Liver (tissue), 9 donors: ENCODE measurements around the gene PDK3. TPM values are rescaled to one million over a fixed set of nuclear protein-coding genes. Genes with fewer than 3 reads are reported as not detected.

Source experiments
- DNase-seq: peaks from one replicate; pipeline ENCODE4 v3.0.0-alpha.2; 2017; ENCODE audit warnings: low spot score
- H3K27ac ChIP-seq, 2 donors: one replicate each; pipeline ENCODE4 v1.7.0; 2013; ENCODE audit warnings: inconsistent platforms in 2 of 2, low read length in 2 of 2, control low read depth in 1 of 2, low read depth in 1 of 2, mild to moderate bottlenecking in 1 of 2
- H3K27me3 ChIP-seq, 4 donors: one replicate each; pipeline versions ENCODE4 v1.6.1 to v1.7.0; 2013; ENCODE audit warnings: low read length in 3 of 4, inconsistent platforms in 1 of 4, mild to moderate bottlenecking in 1 of 4, moderate library complexity in 1 of 4; ENCODE audit not compliant: control insufficient read depth in 4 of 4, insufficient read depth in 4 of 4
- H3K36me3 ChIP-seq, 4 donors: one replicate each; pipeline versions ENCODE4 v1.6.1 to v1.7.0; 2013; ENCODE audit warnings: low read length in 3 of 4, mild to moderate bottlenecking in 3 of 4, low read depth in 1 of 4, moderate library complexity in 1 of 4; ENCODE audit not compliant: control insufficient read depth in 4 of 4, insufficient read depth in 3 of 4
- H3K4me1 ChIP-seq, 4 donors: one replicate each; pipeline versions ENCODE4 v1.6.1 to v1.7.0; 2013; ENCODE audit warnings: low read length in 3 of 4, mild to moderate bottlenecking in 3 of 4, moderate library complexity in 1 of 4; ENCODE audit not compliant: control insufficient read depth in 4 of 4, insufficient read depth in 4 of 4
- H3K4me3 ChIP-seq, 3 donors: one replicate each; pipeline versions ENCODE4 v1.6.1 to v1.7.0; 2013; ENCODE audit warnings: low read length in 3 of 3, control low read depth in 1 of 3, low read depth in 1 of 3, mild to moderate bottlenecking in 1 of 3
- H3K9ac ChIP-seq, 2 donors: one replicate each; pipeline ENCODE4 v1.7.0; 2013; ENCODE audit warnings: low read length in 2 of 2, mild to moderate bottlenecking in 2 of 2, moderate library complexity in 2 of 2, control low read depth in 1 of 2, low read depth in 1 of 2
- H3K9me3 ChIP-seq, 4 donors: one replicate each; pipeline versions ENCODE4 v1.6.1 to v1.7.0; 2013; ENCODE audit warnings: low read length in 3 of 4; ENCODE audit not compliant: control insufficient read depth in 4 of 4
- FOXA1 ChIP-seq: IDR thresholded peaks from 2 replicates; pipeline ENCODE4 v1.6.1; 2016; ENCODE audit warnings: antibody characterized with exemption
- FOXA2 ChIP-seq: IDR thresholded peaks from 2 replicates; pipeline ENCODE4 v1.6.1; 2016; ENCODE audit warnings: antibody characterized with exemption
- GABPA ChIP-seq, 2 donors: IDR thresholded peaks in 1 of 2; conservative IDR thresholded peaks in 1 of 2; 2 replicates each; pipeline ENCODE4 v1.6.1; 2016; ENCODE audit warnings: antibody characterized with exemption in 2 of 2, mild to moderate bottlenecking in 1 of 2, moderate library complexity in 1 of 2
- HNF4A ChIP-seq, 2 donors: conservative IDR thresholded peaks; 2 replicates each; pipeline ENCODE4 v1.6.1; 2016; ENCODE audit warnings: antibody characterized with exemption in 2 of 2, mild to moderate bottlenecking in 2 of 2
- HNF4G ChIP-seq: IDR thresholded peaks from 2 replicates; pipeline ENCODE4 v1.6.1; 2016; ENCODE audit warnings: antibody characterized with exemption
- JUND ChIP-seq, 2 donors: IDR thresholded peaks; 2 replicates each; pipeline ENCODE4 v1.6.1; 2016; ENCODE audit warnings: antibody characterized with exemption in 2 of 2
- MAX ChIP-seq: IDR thresholded peaks from 2 replicates; pipeline ENCODE4 v1.6.1; 2016; ENCODE audit warnings: antibody characterized with exemption
- NR2F2 ChIP-seq: IDR thresholded peaks from 2 replicates; pipeline ENCODE4 v1.6.1; 2016; ENCODE audit warnings: antibody characterized with exemption
- RAD21 ChIP-seq, 2 donors: IDR thresholded peaks; 2 replicates each; pipeline ENCODE4 v1.6.1; 2016; ENCODE audit warnings: antibody characterized with exemption in 2 of 2, mild to moderate bottlenecking in 2 of 2
- RXRA ChIP-seq, 2 donors: IDR thresholded peaks; 2 replicates each; pipeline ENCODE4 v1.6.1; 2017 to 2018; ENCODE audit warnings: antibody characterized with exemption in 2 of 2, mild to moderate bottlenecking in 1 of 2
- SP1 ChIP-seq: IDR thresholded peaks from 2 replicates; pipeline ENCODE4 v1.6.1; 2018; ENCODE audit warnings: antibody characterized with exemption, mild to moderate bottlenecking
- TAF1 ChIP-seq: conservative IDR thresholded peaks from 2 replicates; pipeline ENCODE4 v1.6.1; 2016; ENCODE audit warnings: antibody characterized with exemption, mild to moderate bottlenecking
- YY1 ChIP-seq: IDR thresholded peaks from 2 replicates; pipeline ENCODE4 v1.6.1; 2016; ENCODE audit warnings: antibody characterized with exemption, mild to moderate bottlenecking
- WGBS: extraction: QIAGEN DNeasy Blood & Tissue Kit; methylation state at CpG from one replicate; pipeline ENCODE4 v1.1.7; 2013; 5-methylcytosine and 5-hydroxymethylcytosine counted together
- polyA plus RNA-seq, 2 donors: library from polyadenylated mRNA; stranded (reverse) in 1 of 2; unstranded in 1 of 2; fragments of 200-250 nt in 1 of 2; fragments of >200 nt in 1 of 2; fragmentation: Nextera tagmentation in 1 of 2; extraction: Ambion mirVana in 1 of 2; gene quantifications; one replicate each; pipeline versions ENCODE4 v1.2.1 to v1.2.3, GENCODE V29; 2013 to 2015
- total RNA-seq, 2 donors: library from RNA; depleted of rRNA; stranded (reverse); fragments of >200 nt; gene quantifications; one replicate each; pipeline ENCODE4 v1.2.3, GENCODE V29; 2014
- TF ChIP-seq, protein P1 (sequence below): IDR thresholded peaks from 2 replicates; pipeline ENCODE4 v1.6.1; 2016; ENCODE audit warnings: antibody characterized with exemption, mild to moderate bottlenecking
- TF ChIP-seq, protein P2 (sequence below): IDR thresholded peaks from 2 replicates; pipeline ENCODE4 v1.6.1; 2016; ENCODE audit warnings: antibody characterized with exemption
- TF ChIP-seq, protein P3 (sequence below): fragments of 150-350 bp; IDR thresholded peaks from 2 replicates; pipeline ENCODE4 v1.5.1; 2017; ENCODE audit warnings: improper control_type of control experiment, low read depth, low read length; ENCODE audit not compliant: missing input control
- donor health status: healthy.
- donor health status: healthy.
- donor health status: healthy.
- donor health status: healthy.
- donor health status: healthy.

The PDK3 gene
- total and polyA plus RNA-seq, 4 donors: 6.0 to 14.0 (median 13.5) TPM

DNA sequence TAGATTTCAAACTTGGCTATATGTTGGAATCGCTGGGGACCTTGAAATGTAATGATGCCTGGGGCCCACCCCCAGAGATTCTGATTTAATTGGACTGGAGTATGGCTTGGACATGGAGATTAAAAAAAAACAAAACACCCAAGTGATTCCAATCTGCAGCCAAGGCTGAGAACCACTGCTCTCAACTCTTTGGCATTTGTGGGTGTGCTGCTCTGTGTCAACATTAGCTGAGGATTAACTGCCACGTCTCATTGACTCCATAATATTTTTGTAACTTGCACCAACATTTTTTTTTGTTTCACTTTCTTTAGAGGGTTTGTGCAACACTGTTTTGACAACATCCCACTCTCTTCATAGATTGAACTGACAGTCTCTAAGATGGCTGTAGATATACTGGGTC lies 41.1 kb upstream of the PDK3 start (continued):
- TF ChIP-seq, protein P1, sequence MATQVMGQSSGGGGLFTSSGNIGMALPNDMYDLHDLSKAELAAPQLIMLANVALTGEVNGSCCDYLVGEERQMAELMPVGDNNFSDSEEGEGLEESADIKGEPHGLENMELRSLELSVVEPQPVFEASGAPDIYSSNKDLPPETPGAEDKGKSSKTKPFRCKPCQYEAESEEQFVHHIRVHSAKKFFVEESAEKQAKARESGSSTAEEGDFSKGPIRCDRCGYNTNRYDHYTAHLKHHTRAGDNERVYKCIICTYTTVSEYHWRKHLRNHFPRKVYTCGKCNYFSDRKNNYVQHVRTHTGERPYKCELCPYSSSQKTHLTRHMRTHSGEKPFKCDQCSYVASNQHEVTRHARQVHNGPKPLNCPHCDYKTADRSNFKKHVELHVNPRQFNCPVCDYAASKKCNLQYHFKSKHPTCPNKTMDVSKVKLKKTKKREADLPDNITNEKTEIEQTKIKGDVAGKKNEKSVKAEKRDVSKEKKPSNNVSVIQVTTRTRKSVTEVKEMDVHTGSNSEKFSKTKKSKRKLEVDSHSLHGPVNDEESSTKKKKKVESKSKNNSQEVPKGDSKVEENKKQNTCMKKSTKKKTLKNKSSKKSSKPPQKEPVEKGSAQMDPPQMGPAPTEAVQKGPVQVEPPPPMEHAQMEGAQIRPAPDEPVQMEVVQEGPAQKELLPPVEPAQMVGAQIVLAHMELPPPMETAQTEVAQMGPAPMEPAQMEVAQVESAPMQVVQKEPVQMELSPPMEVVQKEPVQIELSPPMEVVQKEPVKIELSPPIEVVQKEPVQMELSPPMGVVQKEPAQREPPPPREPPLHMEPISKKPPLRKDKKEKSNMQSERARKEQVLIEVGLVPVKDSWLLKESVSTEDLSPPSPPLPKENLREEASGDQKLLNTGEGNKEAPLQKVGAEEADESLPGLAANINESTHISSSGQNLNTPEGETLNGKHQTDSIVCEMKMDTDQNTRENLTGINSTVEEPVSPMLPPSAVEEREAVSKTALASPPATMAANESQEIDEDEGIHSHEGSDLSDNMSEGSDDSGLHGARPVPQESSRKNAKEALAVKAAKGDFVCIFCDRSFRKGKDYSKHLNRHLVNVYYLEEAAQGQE: no peak
- no peak for TF ChIP-seq HNF4G
- no peak for TF ChIP-seq RAD21 (IDR thresholded peaks at IDR 0.05)

GRCh38 chrX:24424948-24425347 lies 40.1 kb upstream of the PDK3 start:
- Histone ChIP-seq H3K9me3 (no peaks in the 10 kb centered on the region), H3K4me3 (no peak overlapping the region), H3K27ac (no peak overlapping the region), H3K27me3 (no peaks in the 10 kb centered on the region), H3K36me3 (no peaks in the 10 kb centered on the region), H3K4me1 (peaks cover 0 to 5% (median 0%) of the 10 kb centered on the region in 4 donors), H3K9ac (no peak overlapping the region)
- TF ChIP-seq, protein P1: no peak
- TF ChIP-seq SP1 (no peak), GABPA (IDR thresholded peaks at IDR 0.05 in 1 of 2, conservative IDR thresholded peaks at IDR 0.05 in 1 of 2) (no peak), YY1 (no peak), RAD21 (IDR thresholded peaks at IDR 0.05) (no peak), JUND (IDR thresholded peaks at IDR 0.05) (no peak), FOXA2 (no peak), NR2F2 (no peak), HNF4G (no peak), RXRA (IDR thresholded peaks at IDR 0.05) (no peak), HNF4A (conservative IDR thresholded peaks at IDR 0.05) (no peak), MAX (no peak), FOXA1 (no peak), TAF1 (no peak)
- TF ChIP-seq, protein P2, sequence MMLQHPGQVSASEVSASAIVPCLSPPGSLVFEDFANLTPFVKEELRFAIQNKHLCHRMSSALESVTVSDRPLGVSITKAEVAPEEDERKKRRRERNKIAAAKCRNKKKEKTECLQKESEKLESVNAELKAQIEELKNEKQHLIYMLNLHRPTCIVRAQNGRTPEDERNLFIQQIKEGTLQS: no peak
- TF ChIP-seq, protein P3, sequence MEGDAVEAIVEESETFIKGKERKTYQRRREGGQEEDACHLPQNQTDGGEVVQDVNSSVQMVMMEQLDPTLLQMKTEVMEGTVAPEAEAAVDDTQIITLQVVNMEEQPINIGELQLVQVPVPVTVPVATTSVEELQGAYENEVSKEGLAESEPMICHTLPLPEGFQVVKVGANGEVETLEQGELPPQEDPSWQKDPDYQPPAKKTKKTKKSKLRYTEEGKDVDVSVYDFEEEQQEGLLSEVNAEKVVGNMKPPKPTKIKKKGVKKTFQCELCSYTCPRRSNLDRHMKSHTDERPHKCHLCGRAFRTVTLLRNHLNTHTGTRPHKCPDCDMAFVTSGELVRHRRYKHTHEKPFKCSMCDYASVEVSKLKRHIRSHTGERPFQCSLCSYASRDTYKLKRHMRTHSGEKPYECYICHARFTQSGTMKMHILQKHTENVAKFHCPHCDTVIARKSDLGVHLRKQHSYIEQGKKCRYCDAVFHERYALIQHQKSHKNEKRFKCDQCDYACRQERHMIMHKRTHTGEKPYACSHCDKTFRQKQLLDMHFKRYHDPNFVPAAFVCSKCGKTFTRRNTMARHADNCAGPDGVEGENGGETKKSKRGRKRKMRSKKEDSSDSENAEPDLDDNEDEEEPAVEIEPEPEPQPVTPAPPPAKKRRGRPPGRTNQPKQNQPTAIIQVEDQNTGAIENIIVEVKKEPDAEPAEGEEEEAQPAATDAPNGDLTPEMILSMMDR: no peak
- WGBS: 84% methylated on average over 8 of the region's 8 CpGs
- no peak for DNase-seq
